Measurements from ENCODE around the gene CALHM6. TPM values are rescaled to one million over a fixed set of nuclear protein-coding genes. Genes with fewer than 3 reads are reported as not detected.

The CALHM6 gene
- total and polyA plus RNA-seq, 10 of the 15 experiments (the other 5 are each of a cell fraction or from before 2014, with no cell fraction given) = 0.15 to 3.4 (median 1.3) TPM

DNA sequence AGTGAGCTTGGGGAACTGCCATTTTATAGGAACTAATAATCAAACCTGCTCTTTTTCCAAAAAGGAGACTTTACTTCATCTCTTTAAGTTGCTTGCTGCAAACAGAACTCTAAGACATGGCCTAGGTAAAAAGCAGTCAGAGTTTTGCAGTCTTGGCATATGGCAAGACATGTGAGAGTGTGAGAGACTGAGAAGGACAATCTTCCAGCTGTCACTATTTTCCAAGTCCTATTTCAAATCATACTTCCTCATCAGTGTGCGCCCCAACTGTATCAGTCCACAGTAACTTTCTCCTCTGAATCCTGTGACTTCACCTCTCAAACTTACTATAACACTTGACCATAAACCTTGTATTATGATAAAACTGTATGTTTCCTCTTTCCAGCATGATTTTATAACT lies 10.4 kb downstream of the CALHM6 start:
- no peak overlapping the region for H3K9ac ChIP-seq (ENCODE audit: control insufficient read depth, insufficient read depth, low read length)
- POLR2A ChIA-PET = no interaction called here
- no peak for DNase-seq (ENCODE audit: low read depth, low spot score)
- no TSS peak for BruUV-seq (replicated peaks)
- FAIRE-seq = no peak
- CTCF ChIA-PET = no interaction called here
- no peaks in the 10 kb centered on the region for H4K20me1 ChIP-seq (ENCODE audit: control insufficient read depth, insufficient read depth)
- H3K36me3 ChIP-seq (ENCODE audit: control insufficient read depth in 2 of 2, insufficient read depth in 2 of 2, low read length in 1 of 2) = no peaks in the 10 kb centered on the region
- RAD21 ChIA-PET (ENCODE audit: unreplicated experiment) = no interaction called here
- no peaks in the 10 kb centered on the region for H3K9me3 ChIP-seq (replicated peaks; ENCODE audit: control insufficient read depth, insufficient read depth, low read length)
- H3K79me2 ChIP-seq (ENCODE audit: control insufficient read depth, insufficient read depth, low read length) = no peaks in the 10 kb centered on the region
- TF ChIP-seq RFX5 (IDR thresholded peaks at IDR 0.05; ENCODE audit: low read depth, low read length) (no peak), KDM1A (IDR thresholded peaks at IDR 0.05; ENCODE audit: borderline replicate concordance) (no peak), HCFC1 (IDR thresholded peaks at IDR 0.05; ENCODE audit: low read length) (no peak), RAD21 (IDR thresholded peaks at IDR 0.05; ENCODE audit: insufficient read depth, low read depth, low read length) (no peak)
- TF ChIP-seq, protein P1, sequence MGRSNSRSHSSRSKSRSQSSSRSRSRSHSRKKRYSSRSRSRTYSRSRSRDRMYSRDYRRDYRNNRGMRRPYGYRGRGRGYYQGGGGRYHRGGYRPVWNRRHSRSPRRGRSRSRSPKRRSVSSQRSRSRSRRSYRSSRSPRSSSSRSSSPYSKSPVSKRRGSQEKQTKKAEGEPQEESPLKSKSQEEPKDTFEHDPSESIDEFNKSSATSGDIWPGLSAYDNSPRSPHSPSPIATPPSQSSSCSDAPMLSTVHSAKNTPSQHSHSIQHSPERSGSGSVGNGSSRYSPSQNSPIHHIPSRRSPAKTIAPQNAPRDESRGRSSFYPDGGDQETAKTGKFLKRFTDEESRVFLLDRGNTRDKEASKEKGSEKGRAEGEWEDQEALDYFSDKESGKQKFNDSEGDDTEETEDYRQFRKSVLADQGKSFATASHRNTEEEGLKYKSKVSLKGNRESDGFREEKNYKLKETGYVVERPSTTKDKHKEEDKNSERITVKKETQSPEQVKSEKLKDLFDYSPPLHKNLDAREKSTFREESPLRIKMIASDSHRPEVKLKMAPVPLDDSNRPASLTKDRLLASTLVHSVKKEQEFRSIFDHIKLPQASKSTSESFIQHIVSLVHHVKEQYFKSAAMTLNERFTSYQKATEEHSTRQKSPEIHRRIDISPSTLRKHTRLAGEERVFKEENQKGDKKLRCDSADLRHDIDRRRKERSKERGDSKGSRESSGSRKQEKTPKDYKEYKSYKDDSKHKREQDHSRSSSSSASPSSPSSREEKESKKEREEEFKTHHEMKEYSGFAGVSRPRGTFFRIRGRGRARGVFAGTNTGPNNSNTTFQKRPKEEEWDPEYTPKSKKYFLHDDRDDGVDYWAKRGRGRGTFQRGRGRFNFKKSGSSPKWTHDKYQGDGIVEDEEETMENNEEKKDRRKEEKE (IDR thresholded peaks at IDR 0.05) = no peak
- H3K4me1 ChIP-seq (ENCODE audit: control insufficient read depth, insufficient read depth, low read length) = peaks cover 11% of the 10 kb centered on the region; the same call in 1 of the 2 replicates
- in situ Hi-C loops (cut with MboI) (no loop called here), intact Hi-C loops (cut with micrococcal nuclease; ENCODE audit: unreplicated experiment) (no loop called here)
- 93% methylated on average over 1 of the region's 1 CpG for WGBS (ENCODE audit: insufficient coverage, insufficient replicate concordance, low lambda C conversion rate, missing lambda C conversion rate)
- no peak overlapping the region for H2AFZ ChIP-seq (ENCODE audit: control insufficient read depth, low read depth, low read length)
- ATAC-seq = no peak
- H3K4me3 ChIP-seq = no peak overlapping the region
- H3K27me3 ChIP-seq (replicated peaks in 1 of 2; ENCODE audit: control insufficient read depth in 2 of 2, insufficient read depth in 2 of 2, low read length in 1 of 2) = no peaks in the 10 kb centered on the region; a peak in 1 of 4 replicates
- SMC1A ChIA-PET (ENCODE audit: uncharacterized antibody, unreplicated experiment) = no interaction called here
- no peak overlapping the region for H3K4me2 ChIP-seq (ENCODE audit: control insufficient read depth, insufficient read depth)
- no peak overlapping the region for H3K27ac ChIP-seq (ENCODE audit: control insufficient read depth, insufficient read depth)

All from GM12878 (cell line).